Kidney capillary endothelial cell (primary cell): ENCODE data around the gene HES1.
"Not testable (repeated sequence)": the region's sequence is repeated elsewhere in the genome, so short reads cannot be mapped to it uniquely, and the experiment has no call there.

ENCODE experiments used
- DNase-seq: peaks from one replicate; pipeline ENCODE4 v3.0.0-alpha.2; 2018; ENCODE audit warnings: low spot score

The HES1 gene, protein sequence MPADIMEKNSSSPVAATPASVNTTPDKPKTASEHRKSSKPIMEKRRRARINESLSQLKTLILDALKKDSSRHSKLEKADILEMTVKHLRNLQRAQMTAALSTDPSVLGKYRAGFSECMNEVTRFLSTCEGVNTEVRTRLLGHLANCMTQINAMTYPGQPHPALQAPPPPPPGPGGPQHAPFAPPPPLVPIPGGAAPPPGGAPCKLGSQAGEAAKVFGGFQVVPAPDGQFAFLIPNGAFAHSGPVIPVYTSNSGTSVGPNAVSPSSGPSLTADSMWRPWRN

DNA sequence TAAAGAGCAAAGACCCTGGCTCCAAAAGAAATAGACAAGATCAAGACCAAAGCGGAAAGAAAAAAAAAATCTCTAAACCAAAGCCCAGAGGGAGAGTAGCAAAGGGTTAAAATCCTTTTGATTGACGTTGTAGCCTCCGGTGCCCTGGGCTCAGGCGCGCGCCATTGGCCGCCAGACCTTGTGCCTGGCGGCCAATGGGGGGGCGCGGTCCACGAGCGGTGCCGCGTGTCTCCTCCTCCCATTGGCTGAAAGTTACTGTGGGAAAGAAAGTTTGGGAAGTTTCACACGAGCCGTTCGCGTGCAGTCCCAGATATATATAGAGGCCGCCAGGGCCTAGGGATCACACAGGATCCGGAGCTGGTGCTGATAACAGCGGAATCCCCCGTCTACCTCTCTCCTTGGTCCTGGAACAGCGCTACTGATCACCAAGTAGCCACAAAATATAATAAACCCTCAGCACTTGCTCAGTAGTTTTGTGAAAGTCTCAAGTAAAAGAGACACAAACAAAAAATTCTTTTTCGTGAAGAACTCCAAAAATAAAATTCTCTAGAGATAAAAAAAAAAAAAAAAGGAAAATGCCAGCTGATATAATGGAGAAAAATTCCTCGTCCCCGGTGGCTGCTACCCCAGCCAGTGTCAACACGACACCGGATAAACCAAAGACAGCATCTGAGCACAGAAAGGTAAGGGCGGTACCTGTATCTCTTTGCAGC, at the start of gene HES1:
TSS of gene HES1 (plus strand) at position 343 of the 713 bp plus-strand sequence. CDS start at position 576, 233 bp downstream.
- DNase-seq = peak; percentile 97

DNA sequence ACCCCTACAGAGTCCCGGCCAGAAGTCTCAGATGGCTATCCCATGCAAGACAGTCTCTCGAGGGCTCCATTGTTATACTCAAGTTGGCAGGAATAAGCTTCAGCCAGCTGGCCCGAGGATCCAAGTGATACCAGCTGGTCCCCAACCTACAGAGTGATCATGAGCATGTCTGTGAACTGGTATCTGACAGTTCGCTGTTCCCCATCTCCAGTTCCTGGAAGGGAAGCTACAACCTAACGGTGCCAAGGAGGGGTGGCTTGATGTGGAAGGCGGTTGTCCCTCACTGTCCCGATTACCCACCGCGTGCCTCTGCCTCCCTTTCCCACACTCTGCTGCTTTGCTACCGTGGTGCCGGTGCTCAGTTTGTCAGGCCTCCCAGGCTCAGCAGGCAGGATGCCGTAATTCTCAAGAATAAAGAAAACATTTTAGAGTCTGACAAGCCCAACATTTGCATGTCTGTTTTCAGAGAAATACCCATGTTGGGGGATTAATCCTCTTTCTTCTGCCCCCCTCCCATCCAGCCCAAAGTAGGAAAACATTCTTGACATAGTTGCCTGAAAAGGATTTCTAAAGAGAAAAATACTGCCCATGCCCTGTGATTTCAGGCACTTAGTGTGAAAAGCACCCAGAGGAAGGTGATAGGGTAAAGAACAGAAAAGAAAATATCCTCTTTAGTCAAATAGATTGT, 49.4 kb upstream of the HES1 start:
- no peak for DNase-seq

DNA sequence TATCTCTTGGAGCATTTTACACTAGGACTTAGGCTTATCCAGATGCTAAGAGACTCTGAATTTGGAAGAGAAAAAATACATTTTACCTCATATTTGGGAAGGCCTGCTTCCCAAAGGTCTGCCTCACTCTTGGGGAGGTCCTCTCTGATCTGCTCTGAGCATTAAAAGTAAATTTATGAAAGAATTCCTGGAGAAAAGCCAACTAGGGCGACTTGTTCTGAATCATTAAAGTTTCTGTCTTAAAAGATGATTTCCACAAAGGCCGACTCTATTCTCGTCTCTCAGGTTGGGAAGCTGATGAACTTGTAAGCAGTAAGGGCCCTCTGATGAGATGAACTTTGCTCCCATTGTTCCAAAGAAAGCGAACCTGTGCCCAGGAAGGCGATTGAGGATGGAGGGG, 48.7 kb upstream of the HES1 start:
- no peak for DNase-seq

DNA sequence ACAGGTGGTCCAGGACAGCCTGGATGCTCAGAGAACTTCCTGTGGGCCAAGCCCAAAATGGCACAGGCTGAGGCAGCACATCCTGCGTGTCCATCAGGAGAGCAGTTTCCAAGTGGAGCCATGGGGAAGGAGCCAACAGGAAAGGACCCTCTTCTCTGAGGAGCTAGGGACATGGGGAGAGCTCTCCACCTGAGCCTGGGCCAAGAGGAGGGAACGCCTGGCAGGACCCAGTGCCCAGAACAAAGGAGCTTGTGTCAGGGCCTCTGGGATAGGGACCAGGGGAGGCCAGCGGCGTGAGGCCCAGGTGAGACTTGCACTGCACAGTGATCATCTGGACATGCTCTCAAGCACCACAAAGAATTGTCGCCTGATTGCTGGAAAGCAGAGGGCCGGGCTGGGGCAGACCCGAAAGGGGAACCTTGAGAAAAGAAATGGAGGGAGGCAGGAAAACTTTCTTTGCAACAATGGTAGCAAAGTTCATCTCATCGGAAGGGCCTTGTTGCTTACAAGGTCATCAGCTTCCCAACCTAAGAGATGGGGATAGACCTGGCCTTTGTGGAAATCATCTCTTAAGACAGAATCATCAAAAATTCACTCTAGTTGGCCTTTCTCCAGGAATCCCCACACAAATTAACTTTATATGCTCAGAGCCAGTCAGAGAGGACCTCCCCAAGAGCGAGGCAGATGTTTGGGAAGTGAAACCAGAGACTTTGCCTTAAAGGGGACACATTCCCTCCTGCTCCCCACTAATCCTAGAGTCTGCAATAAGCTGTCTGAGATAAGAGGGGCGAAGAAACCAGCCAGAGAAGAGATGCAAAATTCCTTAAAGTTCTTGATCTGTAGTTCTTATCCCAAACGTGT, 47.7 kb upstream of the HES1 start:
- no peak for DNase-seq

DNA sequence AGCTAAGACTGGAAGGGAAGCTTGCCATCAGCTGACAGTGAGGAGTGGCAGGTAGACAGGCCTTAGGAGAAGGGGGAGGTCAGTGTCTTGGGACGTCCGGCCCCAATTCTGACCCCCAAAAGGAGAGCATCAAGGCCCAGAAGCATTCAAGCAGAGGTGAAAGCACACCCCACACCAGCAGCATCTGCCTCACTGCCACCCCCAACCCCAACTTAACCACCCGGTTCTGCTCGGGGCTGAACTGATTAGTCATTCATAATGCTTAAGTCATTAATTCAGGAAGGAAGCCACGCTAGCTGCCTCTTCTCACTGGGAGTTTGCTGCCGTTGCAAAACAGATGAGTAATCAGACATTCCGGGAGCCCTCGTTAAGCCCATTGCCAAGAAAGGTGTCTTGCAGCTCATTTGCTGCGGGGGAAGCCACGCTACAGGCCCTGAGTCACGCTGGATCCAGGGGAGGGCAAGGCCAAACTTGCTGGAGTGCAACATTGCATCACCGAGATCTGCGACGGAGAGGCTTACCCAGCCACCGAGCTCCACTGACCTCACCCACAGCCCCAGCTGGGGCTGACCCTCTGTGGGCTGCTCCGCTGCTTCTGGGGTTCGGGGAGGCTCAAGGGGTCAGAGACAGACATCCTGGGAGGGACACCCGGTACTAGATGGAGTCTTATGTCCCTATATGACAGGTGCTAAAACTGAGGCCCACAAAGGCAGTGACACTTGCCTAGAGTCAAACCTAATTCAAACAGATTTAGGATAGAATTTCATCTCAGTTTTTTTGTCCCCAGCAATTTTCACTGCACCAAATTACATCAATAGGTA, 46.4 kb upstream of the HES1 start:
- peak; percentile 99 for DNase-seq

DNA sequence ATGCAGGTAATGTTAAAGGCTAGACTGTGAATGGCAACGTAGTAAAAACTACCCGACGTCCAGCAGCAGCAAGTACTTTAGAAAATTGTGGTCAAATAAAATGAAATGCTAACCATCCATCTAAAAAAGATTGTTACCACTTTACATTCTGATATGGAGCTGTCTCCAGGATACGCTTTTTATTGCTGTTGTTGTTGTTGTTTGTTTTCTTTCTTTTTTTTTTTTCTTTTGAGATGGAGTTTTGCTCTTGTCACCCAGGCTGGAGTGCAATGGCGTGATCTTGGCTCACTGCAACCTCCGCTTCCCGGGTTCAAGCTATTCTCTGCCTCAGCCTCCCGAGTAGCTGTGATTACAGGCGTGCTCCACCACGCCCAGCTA, 45.8 kb upstream of the HES1 start:
- not testable (repeated sequence) for DNase-seq

DNA sequence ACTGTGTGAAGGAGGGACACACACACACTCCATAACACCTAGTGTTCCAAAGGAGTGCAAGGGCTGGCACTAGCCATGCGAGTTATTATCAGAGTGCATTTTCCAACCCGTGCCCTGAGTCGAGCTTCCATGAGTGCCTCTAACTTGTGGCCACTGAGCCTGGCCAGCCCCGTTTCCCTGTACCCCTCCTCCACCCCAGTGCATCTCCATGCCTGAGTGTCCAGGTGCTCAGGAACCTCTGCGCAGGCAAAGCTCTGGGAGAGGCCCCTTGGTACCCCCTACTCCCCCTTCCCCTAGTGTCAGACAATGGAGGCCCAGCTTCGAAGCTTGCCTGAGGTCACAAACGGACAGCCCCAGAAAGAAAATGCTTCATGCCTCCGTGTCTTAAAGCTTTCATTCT, 45.2 kb upstream of the HES1 start:
- DNase-seq = no peak

DNA sequence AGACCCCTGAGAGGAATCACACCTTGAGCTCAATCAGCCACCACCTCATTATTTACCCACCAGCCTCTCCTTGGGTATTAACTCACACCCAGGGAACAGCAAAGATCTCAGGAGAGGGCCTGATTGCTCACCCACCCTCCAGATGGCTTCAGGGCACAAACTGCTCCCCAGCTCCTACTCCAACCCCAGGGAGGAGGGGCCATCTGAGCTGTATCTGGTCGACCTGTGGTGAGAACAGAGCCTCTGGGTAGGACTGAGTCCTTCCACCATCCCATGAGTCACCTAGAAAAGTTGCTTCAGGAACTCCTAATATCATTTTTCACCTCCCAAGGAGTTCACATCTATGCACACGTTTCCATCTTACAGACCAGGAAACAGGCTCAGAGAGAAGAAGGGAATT, 44.8 kb upstream of the HES1 start:
- DNase-seq = no peak

DNA sequence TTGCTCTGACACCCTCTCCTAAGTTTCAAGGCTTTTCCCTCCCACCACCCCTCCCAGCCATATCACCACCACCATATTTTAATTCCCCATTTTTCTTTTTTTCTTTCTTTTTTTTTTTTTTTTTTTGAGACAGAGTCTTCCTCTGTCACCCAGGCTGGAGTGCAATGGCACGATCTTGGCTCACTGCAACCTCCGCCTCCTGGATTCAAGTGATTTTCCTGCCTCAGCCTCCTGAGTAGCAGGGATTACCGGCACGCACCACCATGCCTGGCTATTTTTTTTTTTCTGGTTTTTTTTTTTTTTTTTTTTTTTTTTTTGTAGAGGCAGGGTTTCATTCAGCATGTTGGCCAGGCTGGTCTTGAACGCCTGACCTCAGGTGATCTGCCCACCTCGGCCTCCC, 44.1 kb upstream of the HES1 start:
- DNase-seq = not testable (repeated sequence)

DNA sequence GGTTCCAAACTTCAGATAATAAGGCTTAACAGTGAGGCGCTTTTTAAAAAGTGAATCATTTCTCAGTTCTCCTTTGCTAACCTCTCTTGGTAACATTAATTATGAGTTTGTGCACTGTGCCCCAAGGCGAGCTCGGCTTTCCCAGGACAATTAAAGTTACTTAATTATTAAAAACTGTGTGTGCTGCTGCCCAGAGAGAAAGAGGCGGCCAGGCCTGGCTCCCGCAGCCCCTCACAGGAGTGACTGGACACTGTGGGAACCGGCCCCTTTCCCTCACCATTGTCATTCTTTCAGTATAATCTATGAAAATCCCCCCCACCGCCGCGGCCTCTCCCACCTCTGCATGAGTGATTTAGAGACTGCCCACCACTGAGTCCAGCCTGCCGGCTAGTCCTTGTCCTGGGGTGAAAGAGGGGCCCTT, 43.1 kb upstream of the HES1 start:
- DNase-seq = no peak

DNA sequence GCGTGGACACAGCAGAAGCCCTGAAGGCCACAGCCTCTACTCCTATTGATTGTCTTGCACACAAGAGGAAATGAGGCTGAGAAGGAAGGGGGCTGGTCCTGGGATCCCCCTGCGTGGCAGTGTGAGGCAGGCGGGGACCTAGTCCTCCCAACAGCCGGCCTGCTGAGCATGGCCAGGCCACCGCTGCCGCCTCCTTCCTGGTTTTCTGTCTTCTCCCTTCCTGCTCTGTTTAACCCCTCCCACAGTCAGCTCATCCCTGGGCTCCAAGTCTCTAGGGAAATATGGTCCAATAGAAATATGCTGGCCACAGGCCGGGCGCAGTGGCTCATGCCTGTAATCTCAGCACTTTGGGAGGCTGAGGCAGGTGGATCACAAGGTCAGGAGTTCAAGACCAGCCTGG, 42.1 kb upstream of the HES1 start:
- no peak for DNase-seq

DNA sequence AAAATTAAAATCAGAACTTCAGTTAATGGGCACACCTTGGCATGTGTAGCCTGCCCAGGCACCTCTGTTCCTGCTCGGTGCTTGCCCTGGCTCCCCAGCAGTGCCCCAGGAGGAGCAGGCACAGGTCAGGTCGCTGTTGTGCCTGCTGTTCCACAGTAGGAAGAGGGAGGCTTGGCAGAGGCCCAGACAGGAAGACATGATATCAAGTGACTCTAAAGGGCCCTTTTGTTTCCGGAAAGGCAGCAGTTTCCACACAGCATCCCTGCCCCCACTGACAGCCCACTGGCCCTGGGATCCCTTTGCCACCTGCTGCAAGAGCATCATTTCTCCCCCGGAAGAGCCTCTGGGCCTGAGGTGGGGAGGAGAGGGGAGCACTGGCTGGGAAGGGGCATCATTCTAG, 40.5 kb upstream of the HES1 start:
- DNase-seq = peak; percentile 66

DNA sequence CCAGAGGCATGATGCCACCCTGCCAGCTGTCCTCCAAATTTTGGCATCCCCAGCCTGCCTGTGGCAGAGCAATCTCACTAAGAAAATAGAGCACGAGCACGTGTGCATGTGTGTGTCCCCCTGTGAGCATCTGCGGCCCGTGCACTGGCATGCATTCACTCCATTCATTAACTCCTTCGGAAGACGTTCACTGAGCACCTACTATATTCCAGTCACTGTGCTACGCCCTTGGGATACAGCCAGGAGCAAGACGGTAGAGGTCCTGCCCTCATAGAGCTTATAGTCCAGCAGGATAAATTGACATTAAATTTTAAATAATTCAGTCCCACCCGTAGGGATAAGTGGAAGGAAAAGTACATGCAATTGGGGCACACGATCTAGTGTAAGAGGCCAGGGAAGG, 40.0 kb upstream of the HES1 start:
- no peak for DNase-seq

DNA sequence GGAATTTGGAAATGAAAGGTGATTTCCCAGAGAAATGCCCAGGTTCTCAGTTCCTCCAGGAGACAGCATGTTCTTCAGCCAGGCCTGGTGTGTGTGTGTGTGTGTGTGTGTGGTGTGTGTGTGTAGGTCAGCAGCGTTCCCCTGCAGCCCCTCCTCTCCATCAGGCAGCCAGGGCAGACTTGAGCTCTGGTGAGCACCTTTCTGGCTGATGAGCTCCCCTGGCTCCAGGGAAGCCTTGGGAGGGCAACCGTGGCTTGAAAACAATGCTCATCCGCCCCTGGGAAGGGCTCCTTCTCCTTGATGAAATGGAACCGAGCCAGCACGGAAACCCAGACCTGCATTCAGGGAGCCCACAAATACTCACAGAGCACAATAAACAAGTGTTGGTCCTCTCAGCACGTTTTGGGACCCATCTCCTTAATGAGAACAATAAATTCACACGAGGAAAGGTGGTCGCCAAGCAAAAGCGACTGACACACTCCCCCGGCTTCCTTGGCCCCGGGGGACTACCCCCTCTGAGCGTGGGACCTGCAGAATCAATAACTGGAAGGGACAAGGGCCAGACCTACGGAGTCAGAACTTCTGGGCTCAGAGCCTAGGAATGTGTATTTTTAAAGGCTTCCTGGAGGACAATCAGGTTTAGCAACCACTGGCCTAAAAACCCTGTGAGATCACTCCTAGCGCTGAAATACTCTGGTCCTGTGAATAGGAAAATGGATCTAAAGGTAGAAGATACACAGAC, 38.6 kb upstream of the HES1 start:
- DNase-seq = no peak

DNA sequence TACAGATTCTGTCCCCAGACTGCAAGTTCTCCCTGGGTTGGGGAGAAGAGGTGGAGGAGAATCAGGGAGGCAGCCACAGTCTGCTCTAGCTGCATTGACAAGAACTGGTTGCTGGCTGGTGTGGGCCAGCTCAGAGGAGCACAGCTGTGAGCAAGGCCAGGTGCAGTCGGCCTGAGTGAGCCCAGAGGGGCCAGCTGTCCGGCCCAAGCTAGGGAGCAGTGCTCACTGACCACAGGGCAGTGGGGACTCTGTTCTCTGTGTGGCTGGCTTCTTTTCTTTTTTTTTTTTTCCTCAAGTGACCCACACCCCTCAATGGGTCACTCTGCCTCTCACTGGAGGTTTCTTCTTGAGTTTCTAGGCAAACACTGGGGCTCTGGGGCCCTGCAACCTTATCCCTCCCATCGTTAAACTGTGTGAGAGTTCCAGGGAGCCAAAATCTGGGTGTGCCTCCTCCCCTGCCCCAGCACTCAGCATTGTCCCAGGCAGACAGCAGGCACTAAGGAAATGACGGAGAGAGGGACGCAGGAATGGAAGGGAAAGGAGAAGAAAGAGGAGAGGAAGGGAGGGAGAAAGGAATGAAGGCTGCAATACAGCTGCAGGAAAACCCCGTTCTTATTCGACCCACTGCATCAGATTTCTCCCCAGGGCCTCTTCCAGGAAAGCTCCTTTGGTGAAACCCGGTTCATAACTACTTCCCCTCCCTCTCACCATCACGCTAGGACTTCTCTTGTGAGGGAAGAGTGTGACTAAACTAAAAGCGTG, 37.7 kb upstream of the HES1 start:
- DNase-seq = no peak

DNA sequence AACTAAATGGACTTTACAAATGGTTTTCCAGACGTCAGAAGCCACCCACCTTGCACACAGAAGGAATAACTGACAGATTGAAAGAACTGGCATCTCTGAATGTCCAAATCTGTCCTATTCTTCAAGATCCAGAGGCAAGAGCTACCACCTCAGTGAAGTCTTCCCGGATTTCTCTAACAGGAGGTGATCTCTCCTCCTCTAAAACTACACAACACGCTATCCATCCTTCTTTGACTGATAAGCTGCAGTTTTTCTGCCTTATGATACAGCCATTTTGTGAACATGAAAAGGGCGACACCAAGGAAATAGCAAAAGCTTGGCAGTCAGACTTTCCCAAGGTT, 37.1 kb upstream of the HES1 start:
- DNase-seq = no peak

DNA sequence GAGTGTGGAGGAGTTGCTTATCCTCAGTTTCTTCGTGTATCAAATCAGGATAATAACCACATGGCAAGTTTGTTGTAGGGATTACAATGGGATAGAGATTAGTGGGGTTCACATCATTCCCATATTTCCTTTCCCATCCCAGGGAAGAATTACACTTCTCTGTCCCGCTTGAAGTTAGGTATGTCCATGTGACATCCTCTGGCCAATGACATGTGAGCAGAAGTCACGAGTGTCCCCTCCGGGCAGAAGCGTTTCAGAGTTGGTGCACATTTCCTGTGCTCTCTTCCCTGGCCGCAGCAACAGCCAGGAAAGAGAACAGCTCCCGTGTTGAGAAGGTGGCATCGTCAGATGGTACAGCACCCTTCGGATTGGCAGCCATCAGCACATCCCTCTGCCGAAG, 36.7 kb upstream of the HES1 start:
- DNase-seq = no peak

DNA sequence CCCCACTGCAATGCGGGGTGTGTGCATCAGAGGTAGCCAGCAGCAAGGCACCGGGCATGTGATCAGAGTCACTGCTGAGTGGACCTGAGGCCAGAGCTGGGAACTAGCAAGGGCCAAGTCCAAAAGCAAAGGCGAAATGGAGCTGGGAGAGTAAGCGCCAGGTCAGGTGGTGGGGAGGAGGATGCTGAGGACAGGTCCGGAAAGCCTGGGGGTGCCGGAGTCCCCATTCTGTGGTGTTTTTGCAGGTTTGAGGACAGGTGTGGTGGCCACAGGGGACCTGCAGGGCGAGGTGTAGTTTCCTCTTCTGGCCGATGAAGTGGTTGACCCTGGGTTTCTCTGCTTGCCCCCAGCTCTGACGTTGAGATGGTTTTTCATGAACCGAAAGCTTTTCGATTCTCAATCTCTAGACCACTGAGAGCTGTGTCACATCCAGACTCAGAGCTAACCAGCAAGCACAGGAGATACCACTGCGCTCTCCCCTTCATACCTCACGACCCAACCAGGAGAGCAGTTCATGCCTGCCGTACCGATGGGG, 35.0 kb upstream of the HES1 start:
- no peak for DNase-seq

DNA sequence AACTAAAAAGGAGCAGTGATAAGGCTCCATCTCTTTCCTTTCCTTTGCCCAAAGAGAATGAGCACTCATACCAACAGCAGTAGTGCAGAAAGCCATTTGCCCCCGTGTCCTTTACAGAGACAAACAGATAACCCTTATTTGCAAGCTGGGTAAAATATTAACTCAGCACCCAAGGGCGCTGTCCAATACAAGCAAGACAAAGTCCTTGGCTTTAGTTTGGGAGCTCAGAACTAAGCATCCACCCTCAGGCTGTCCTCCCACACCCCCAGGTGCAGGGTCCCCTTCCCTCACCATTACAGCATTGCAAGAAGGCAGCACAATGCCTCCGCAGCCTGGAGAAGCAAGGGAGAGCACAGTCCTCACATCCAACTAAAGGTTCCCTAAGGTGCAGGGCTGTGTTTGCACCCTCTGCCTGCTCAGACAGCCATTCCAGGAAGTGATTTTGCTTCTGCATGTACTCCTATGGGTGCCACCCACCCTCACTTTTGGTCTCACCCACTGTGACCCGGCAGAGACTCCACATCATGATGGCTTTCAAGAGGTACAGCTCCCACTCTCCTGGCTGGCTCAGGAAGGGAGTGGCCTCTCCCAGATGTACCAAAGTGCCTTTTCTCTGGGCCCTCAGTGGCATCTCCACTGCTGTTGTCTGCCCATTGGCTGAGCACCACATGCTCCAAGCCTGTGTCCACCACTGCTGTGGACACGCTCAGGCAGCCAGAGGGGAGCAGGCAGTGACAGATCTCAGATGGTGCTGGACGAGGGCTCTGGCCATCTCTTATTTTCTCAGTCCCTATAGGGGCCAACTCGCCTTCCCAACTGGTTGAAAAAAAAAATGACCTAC, 34.1 kb upstream of the HES1 start:
- DNase-seq = no peak
